ENCODE measurements around the gene SEMA7A. TPM values are rescaled to one million over a fixed set of nuclear protein-coding genes. Genes with fewer than 3 reads are reported as not detected.

SEMA7A gene
- total RNA-seq, 2 donors from 2014 or later, result 0.79 to 1.7 TPM

- no peak for ATAC-seq
- intact Hi-C loops (cut with DNase I, micrococcal nuclease), result no loop called here
- no peak for DNase-seq
Measured at GRCh38 chr15:74453925-74454763, 20.4 kb upstream of the SEMA7A start.

- intact Hi-C loops (cut with DNase I, micrococcal nuclease), result no loop called here
- no peak for DNase-seq
- no peak for ATAC-seq
Measured at GRCh38 chr15:74451861-74452835, 18.4 kb upstream of the SEMA7A start.

- intact Hi-C loops (cut with DNase I, micrococcal nuclease), result no loop called here
- no peak for ATAC-seq
- DNase-seq, result no peak
Measured at GRCh38 chr15:74451322-74451721, 17.6 kb upstream of the SEMA7A start.

- DNase-seq (no peak), ATAC-seq (no peak)
- intact Hi-C loops (cut with DNase I, micrococcal nuclease), result no loop called here
Measured at GRCh38 chr15:74449643-74450205, 16.0 kb upstream of the SEMA7A start.

DNA sequence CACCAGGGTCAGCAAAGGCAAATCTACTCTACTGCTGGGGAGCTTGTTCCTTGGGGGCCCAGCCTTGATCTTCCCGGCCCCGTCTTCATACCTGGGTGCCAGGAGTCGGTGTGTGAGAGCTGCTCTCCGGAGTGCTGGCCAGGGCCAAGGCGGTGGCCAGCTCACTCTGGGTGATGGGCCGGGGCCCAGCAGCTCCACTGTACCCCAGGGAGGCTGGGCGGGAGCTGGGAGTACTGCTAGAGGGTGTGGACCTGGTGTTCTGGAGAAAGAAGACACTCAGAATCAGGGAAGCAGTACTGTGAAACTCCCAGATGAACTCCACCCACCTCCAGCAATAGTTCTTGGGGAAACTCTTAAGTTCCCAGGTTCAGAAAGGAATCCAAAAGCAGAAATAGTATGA, 15.3 kb upstream of the SEMA7A start:
- DNase-seq (no peak), ATAC-seq (no peak)
- intact Hi-C loops (cut with DNase I, micrococcal nuclease), result no loop called here

DNA sequence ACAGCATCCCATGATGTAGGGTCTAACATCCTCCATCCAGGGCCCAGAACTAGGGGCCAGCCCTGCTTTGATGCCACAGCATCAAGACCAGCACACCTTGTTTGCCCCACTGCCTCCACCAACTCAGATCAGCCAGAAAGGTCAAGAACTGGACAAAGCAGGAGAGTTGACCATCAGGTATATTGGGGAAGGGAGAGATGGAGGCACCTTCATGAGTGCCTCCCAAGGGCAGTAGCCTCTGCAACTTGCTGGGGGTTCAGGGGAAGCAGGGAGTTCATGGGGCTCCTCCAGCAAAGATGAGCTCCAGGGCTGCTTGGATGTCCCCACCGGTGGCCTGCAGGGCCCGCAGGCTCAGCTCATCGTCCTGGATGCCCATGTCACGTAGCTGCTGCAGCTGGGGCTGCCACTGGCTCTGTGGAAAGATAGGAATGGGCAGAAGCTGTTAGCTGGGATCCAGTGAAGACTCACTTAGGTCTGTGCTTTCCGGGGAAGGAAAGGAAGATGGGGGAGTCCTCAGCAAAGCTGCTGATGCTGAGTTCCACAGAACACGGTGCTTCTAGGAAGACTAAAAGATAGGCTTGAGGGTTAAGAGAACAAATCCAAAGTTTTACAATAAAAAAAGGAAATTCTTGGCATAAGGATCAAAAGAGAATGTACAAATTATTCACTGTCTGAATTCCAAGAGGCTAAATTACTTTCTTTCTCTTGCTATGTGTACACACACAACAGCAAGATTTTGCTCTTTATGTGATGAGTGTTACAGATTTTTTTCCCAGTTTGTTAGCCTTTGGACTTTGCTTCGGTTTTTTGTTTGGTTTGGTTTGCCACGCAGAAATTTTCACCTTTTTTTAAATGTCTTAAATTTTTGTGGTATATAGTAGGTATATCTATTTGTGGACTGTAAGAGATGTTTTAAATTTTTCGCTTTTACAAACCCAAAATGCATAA, 12.3 kb upstream of the SEMA7A start:
- intact Hi-C loops (cut with DNase I, micrococcal nuclease), result no loop called here
- ATAC-seq (no peak), DNase-seq (no peak)

- intact Hi-C loops (cut with DNase I, micrococcal nuclease), result no loop called here
Measured at GRCh38 chr15:74444106-74445062, 10.6 kb upstream of the SEMA7A start.

GRCh38 chr15:74443100-74443909, 9.5 kb upstream of the SEMA7A start:
- DNase-seq, result no peak
- intact Hi-C loops (cut with DNase I, micrococcal nuclease), result no loop called here
- no peak for ATAC-seq

More at GRCh38 chr15:74444106-74445062, 10.6 kb upstream of the SEMA7A start:
- DNase-seq (no peak), ATAC-seq (no peak)

GRCh38 chr15:74442604-74443003, 8.8 kb upstream of the SEMA7A start:
- intact Hi-C loops (cut with DNase I, micrococcal nuclease), result no loop called here
- ATAC-seq (no peak), DNase-seq (no peak)

GRCh38 chr15:74442063-74442462, 8.3 kb upstream of the SEMA7A start:
- ATAC-seq, result no peak
- no peak for DNase-seq
- intact Hi-C loops (cut with DNase I, micrococcal nuclease), result no loop called here

DNA sequence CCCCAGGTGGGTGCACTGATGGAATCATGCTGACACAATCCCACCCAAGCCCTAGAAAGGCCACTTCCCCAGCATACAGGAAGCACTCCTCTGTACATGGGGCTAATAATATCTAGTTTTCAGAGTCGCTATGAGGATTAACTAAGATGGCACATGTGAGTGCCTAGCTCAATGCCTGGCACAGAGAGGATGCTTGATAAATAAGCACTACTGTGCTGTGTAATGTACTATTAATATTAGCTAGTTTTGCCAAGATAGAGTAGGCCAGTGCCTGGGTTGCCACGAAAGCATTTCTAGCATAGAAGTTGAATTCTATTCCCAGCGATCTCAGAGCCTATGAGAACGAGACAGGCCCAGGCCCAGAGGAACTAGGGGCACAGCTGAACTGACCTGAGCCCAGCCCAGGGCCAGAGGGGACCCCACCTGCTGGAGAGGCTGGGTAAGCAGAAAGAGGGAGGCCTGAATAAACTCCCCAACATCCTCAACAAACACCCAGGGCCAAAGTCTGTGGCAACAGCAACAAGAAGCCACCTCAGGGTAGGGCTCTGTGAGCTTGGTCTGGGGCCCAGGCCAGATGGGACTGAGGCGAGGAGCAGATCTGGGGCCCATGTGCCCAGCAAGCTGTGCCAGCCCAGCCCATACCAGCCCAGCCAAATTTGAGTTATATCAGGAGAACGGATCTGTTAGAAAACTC, 7.6 kb upstream of the SEMA7A start:
- ATAC-seq (no peak), DNase-seq (no peak)
- intact Hi-C loops (cut with DNase I, micrococcal nuclease), result no loop called here

- ATAC-seq, result peak; percentile 80
- DNase-seq, result peak; percentile 40 to 75
- intact Hi-C loops (cut with DNase I, micrococcal nuclease), result loop anchor here (5.0 kb wide), 2 partner anchors 57 to 62 kb away; no protein-coding TSS in a partner anchor
Measured at GRCh38 chr15:74438721-74439316, 5.1 kb upstream of the SEMA7A start.

DNA sequence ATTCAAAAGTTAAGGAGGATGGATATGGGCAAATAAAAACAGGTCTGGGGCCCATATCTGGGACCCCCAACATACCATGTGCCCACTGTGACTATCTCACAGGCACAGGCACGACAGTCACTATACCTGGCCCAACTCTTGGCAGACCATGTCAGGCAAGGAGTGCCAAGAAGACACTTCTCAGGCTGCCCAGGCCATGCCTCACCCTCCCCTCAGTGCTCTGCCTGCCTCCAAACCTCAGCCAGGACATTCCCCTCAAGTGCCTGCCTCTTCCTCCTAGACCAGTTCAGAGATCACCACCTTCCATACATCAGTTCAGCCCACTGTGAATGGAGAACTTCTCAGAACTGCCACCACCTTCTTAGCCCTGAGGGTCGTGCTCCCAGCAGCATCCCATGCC, 4.4 kb upstream of the SEMA7A start:
- no peak for DNase-seq
- intact Hi-C loops (cut with DNase I, micrococcal nuclease), result loop anchor here (5.0 kb wide), 2 partner anchors 56 to 61 kb away; no protein-coding TSS in a partner anchor
- no peak for ATAC-seq

DNA sequence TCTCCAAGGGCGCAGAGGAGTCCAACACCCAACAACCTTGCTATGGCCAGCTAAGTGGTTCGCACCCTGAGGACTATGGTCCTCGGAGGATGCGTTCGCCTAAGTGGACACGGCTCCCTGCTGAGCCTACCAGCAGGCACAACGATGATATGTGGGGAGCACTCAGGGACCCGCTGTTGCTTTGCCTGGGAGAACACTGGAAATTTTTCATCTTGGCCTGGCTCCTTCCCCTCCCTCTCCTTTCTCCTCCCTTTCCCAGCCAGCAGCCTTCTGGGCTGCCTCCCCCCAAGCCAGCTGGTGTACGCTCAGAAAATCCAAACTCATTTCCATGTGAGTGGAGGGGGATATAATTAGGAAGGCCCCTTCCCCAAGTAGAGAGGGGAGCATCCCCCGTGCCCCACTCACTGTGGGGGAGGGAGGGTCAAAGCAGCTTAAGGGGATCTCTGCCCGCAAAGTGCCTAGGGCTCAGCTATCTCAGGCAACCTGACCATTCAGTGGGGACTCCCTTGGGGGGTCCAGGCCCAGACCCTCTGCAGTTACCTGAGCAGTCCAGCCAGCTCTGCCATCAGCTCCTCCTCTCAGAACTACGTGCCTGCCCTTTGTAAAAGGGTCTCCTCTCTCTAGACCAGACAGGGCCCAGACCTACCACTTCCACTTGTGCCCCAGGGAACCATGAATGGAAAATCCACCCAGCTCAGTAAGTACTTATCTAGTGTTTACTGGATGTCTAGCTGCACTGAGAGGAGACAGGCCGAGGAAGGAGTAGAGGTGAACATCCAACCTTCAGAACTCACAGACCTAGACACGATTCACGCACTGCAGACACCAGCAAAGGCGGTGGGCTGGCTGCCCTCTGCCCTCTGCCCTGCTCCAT, 742 bp upstream of the SEMA7A start:
- DNase-seq (no peak), ATAC-seq (no peak)
- intact Hi-C loops (cut with DNase I, micrococcal nuclease), result loop anchor here (5.0 kb wide), 2 partner anchors 52 to 57 kb away; no protein-coding TSS in a partner anchor
